Pancreas (tissue), 10 donors: ENCODE results near the gene KCNJ9. TPM values are rescaled to one million over a fixed set of nuclear protein-coding genes. Genes with fewer than 3 reads are reported as not detected.

ENCODE experiments used
- ATAC-seq, 4 donors: fragments of 200-7000 bp; cut with Tn5 transposase; one replicate each; pipeline versions ENCODE4 v1.8.0 to v1.9.1; 2020; ENCODE audit warnings: mild to moderate bottlenecking in 4 of 4, moderate library complexity in 4 of 4
- DNase-seq, 6 donors: peaks; one replicate each; pipeline ENCODE4 v3.0.0-alpha.2; 2020
- FAIRE-seq: peaks from 2 replicates; lab custom pipeline; 2012; peaks lifted over from hg19 to GRCh38; lab: Jason Lieb, UNC
- H3K27ac ChIP-seq, 4 donors: fragments of 200-600 bp; sonication (generic); 1 replicate in 3 of 4; 2 replicates in 1 of 4; pipeline versions ENCODE4 v1.5.0 to v1.8.0; 2020
- H3K27me3 ChIP-seq, 4 donors: fragments of 200-600 bp; one replicate each; pipeline ENCODE4 v1.8.0; 2021
- H3K36me3 ChIP-seq, 3 donors: fragments of 200-600 bp; sonication (generic) in 1 of 3; one replicate each; pipeline versions ENCODE4 v1.5.0 to v1.8.0; 2020 to 2021
- H3K4me1 ChIP-seq, 3 donors: fragments of 200-600 bp; one replicate each; pipeline ENCODE4 v1.8.0; 2021
- H3K4me3 ChIP-seq, 4 donors: fragments of 200-600 bp; sonication (generic) in 2 of 4; one replicate each; pipeline versions ENCODE4 v1.5.0 to v1.8.0; 2020 to 2021
- H3K9me3 ChIP-seq, 4 donors: fragments of 200-600 bp; one replicate each; pipeline ENCODE4 v1.8.0; 2021
- WGBS, 2 donors: extraction: QIAGEN DNeasy Blood & Tissue Kit; methylation state at CpG; one replicate each; pipeline ENCODE4 v1.1.7; 2013; 5-methylcytosine and 5-hydroxymethylcytosine counted together
- intact Hi-C, 3 donors: fragments of 100-400 bp; cut with DNase I; formaldehyde crosslinking; loops; one replicate each; pipeline versions ENCODE4 v1.11.1 to v1.14.2; 2022
- polyA plus RNA-seq, 2 donors: library from polyadenylated mRNA; stranded (reverse); fragments of 200-250 nt; gene quantifications; one replicate each; pipeline ENCODE4 v1.2.3, GENCODE V29; 2013
- total RNA-seq, 6 donors: library from RNA; stranded (reverse); fragmentation: NEBNext Ultra II Directional in 4 of 6; extraction: Animal tissue kit (Norgen Biotek cat#: 25700) in 4 of 6; gene quantifications; one replicate each; pipeline versions ENCODE4 v1.2.1 to v1.2.4, GENCODE V29; 2021 to 2023
- TF ChIP-seq, protein P1 (sequence below), 4 donors: fragments of 200-600 bp; sonication (generic) in 3 of 4; IDR thresholded peaks; one replicate each; pipeline versions ENCODE4 v1.5.0 to v1.8.0; 2021; ENCODE audit warnings: antibody characterized with exemption in 4 of 4
- donor health status: healthy with polysubstance abuse.
- donor health status: DM: no; HTN: no; CAD: no; lungs with moderate emphysema.
- donor health status: DM: no; HTN: no; CAD: no.
- donor health status: control.
- donor health status: control.
- donor health status: Bipolar disorder and iron deficiency.
- donor health status: DM: yes; HTN: yes; CAD: no.
- donor health status: DM: no; HTN: no; CAD: no.
- donor health status: DM: no; HTN: no; CAD: no.
- donor health status: DM: yes; HTN: yes; CAD: no.

Gene KCNJ9
- total and polyA plus RNA-seq, 8 donors: 0.02 to 0.04 TPM; not detected in 6

DNA sequence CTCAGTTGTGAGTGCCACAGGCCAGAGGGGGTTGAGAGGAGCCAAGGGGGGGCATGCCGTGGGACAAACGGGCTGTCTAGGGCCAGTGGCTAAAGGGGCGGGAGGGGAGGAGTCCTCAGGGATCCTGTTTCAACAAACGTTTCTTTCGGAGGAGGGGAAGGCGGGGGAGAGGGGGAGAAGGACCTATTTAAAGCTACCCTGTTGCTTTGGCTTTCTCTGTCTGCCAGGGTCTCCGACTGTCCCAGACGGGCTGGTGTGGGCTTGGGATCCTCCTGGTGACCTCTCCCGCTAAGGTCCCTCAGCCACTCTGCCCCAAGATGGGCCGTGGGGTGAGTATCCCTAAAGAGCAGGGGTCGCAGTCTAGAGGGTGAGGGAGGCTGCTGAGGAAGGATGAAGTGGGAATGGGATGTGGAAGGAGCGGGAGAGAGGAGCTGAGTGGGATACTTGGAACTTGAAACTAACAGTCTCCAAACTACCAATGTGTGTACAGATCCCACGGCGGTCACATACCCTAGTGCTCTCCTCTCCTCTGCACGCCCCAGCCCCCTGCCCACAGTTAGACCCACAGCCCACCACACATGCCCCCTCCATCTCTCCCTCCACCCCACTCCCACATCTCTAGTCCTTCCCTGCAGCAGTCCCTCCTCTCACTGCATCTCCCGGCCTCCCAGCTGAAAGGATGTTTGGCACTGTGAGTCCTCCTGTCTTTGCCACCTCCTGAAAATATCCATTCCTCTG is 34.4 kb downstream of the KCNJ9 start, which contains the start of gene ATP1A2:
ATP1A2 (plus strand) TSS at position 215 of the 738 bp plus-strand sequence; CDS start at position 318, 103 bp downstream.
- Histone ChIP-seq H3K36me3 (no peaks in the 10 kb centered on the region), H3K27me3 (no peaks in the 10 kb centered on the region), H3K4me3 (no peak within 1 kb of the TSS), H3K9me3 (no peaks in the 10 kb centered on the region), H3K27ac (no peak within 1 kb of the TSS), H3K4me1 (no peaks in the 10 kb centered on the region)
- WGBS, 2 donors: 33 to 40% methylated on average over 16 of the region's 16 CpGs
- no peak for FAIRE-seq
- TF ChIP-seq, protein P1, sequence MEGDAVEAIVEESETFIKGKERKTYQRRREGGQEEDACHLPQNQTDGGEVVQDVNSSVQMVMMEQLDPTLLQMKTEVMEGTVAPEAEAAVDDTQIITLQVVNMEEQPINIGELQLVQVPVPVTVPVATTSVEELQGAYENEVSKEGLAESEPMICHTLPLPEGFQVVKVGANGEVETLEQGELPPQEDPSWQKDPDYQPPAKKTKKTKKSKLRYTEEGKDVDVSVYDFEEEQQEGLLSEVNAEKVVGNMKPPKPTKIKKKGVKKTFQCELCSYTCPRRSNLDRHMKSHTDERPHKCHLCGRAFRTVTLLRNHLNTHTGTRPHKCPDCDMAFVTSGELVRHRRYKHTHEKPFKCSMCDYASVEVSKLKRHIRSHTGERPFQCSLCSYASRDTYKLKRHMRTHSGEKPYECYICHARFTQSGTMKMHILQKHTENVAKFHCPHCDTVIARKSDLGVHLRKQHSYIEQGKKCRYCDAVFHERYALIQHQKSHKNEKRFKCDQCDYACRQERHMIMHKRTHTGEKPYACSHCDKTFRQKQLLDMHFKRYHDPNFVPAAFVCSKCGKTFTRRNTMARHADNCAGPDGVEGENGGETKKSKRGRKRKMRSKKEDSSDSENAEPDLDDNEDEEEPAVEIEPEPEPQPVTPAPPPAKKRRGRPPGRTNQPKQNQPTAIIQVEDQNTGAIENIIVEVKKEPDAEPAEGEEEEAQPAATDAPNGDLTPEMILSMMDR (IDR thresholded peaks at IDR 0.05): no peak
- no peak for DNase-seq
- no peak for ATAC-seq
- intact Hi-C loops: no loop called here

DNA sequence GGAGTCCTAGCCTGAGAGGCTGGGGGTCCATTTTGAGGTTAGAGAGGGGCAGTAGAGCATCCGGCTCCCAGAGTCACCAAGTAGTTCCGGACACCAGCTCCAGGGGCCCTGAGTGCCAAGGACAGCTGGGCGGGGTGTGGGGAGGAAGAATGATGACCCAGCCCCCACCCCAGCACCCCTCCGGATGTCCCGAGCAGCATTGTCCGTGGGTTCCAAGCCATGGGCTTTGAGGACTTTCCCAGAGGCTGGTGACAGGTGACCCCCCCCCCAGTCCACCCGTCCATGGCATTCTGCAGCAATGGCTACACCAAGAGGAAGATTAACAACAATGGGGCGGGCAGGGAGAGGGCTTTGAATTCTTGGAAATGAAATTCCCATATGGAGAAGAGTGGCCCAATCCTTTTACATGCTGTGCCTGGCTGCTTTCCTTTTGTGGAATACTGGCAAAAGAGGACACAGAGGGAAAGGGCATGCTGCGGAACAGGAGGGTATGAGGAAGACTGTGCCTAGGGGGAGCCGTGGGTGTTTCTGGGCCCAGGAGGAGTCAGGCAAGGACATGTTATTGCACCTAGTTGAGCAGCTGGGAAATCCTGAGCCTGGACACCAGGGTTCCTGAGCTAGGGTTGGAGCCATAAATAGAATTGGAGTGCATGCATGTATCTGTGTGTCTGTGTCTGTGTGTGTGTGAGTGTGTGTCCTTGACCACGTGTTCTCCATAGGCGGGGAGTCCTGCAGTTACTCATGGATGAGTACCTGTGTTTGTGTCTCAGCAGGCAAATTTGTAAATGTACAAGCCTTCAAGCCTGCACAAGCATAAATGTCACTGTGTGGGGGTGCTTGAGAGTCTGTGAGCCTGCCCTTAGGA is 35.2 kb downstream of the KCNJ9 start:
- DNase-seq (no peak), FAIRE-seq (no peak), ATAC-seq (no peak)
- no peaks in the 10 kb centered on the region for H3K9me3 ChIP-seq
- H3K36me3 ChIP-seq: no peaks in the 10 kb centered on the region
- TF ChIP-seq, protein P1 (IDR thresholded peaks at IDR 0.05): no peak
- H3K4me1 ChIP-seq: no peaks in the 10 kb centered on the region
- H3K4me3 ChIP-seq: no peak overlapping the region
- no peaks in the 10 kb centered on the region for H3K27me3 ChIP-seq
- H3K27ac ChIP-seq: no peak overlapping the region
- 39 to 47% methylated on average over 12 of the region's 12 CpGs for WGBS, 2 donors
- intact Hi-C loops: no loop called here

DNA sequence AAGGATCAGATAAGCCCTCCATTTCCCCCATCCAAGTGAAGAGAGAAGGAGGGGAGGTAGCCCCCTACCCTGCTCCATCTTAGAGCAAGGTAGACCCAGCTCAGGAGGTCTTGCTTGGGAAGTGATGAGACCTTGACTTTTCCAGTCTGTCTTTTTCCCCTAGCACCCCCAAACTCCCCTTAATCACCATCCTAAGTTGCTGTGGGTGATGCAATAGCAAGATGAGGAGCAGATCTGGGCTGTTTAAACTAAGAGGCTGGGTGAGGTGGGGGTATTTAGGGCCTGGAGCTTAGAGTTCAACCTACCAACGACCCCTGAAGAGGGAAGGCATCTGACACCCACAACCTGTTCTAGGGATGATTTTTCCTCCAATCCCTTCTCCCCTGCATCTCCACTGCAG is 36.0 kb downstream of the KCNJ9 start:
- ATAC-seq (no peak), FAIRE-seq (no peak), DNase-seq (no peak)
- H3K36me3 ChIP-seq: no peaks in the 10 kb centered on the region
- H3K27me3 ChIP-seq: no peaks in the 10 kb centered on the region
- H3K9me3 ChIP-seq: no peaks in the 10 kb centered on the region
- no peak overlapping the region for H3K4me3 ChIP-seq
- H3K4me1 ChIP-seq: no peaks in the 10 kb centered on the region
- WGBS, 2 donors: 0 to 15% methylated on average over 1 of the region's 1 CpG
- H3K27ac ChIP-seq: no peak overlapping the region
- TF ChIP-seq, protein P1 (IDR thresholded peaks at IDR 0.05): no peak
- intact Hi-C loops: no loop called here

DNA sequence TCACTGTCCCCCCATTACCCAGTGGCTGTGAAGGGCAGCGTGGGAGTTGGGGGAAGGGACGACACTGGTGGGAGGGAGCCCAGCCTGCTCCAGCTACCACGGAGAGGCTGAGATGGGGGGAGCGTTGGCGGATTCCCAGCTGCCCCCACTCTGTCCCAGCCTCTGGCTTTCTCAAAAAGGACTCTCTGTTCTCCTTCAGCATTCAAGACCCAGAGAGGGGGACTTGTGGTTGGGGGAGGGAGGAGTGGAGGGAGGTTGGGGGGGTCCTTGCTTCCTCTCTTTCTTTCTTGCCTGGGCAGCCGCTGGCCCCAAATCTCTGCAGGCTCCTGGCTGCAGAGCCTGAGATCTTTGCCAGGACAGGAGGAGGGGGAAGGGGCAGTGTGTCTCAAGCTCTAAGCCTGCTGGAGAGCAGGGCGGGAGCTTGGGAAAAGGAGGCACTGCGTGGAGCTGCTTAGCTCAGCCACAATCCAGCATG is 36.4 kb downstream of the KCNJ9 start:
- ATAC-seq: peak in 3 of 4 donors; percentile 49 to 71 (median 60)
- 24 to 28% methylated on average over 8 of the region's 8 CpGs for WGBS, 2 donors
- intact Hi-C loops: no loop called here

More for the DNA sequence above, 36.4 kb downstream of the KCNJ9 start:
- Histone ChIP-seq H3K4me1 (no peaks in the 10 kb centered on the region), H3K27ac (no peak overlapping the region), H3K27me3 (no peaks in the 10 kb centered on the region), H3K36me3 (no peaks in the 10 kb centered on the region), H3K4me3 (no peak overlapping the region), H3K9me3 (no peaks in the 10 kb centered on the region)
- DNase-seq (no peak), FAIRE-seq (no peak)
- TF ChIP-seq, protein P1 (IDR thresholded peaks at IDR 0.05): no peak
